HG03108 (cell line): ENCODE measurements around the gene SLC8A2.

Source experiments
- ATAC-seq: cut with Tn5 transposase; IDR thresholded peaks from one replicate; pipeline ENCODE4 v1.9.1; 2021; ENCODE audit warnings: moderate library complexity; ENCODE audit not compliant: unreplicated experiment

SLC8A2 gene, protein sequence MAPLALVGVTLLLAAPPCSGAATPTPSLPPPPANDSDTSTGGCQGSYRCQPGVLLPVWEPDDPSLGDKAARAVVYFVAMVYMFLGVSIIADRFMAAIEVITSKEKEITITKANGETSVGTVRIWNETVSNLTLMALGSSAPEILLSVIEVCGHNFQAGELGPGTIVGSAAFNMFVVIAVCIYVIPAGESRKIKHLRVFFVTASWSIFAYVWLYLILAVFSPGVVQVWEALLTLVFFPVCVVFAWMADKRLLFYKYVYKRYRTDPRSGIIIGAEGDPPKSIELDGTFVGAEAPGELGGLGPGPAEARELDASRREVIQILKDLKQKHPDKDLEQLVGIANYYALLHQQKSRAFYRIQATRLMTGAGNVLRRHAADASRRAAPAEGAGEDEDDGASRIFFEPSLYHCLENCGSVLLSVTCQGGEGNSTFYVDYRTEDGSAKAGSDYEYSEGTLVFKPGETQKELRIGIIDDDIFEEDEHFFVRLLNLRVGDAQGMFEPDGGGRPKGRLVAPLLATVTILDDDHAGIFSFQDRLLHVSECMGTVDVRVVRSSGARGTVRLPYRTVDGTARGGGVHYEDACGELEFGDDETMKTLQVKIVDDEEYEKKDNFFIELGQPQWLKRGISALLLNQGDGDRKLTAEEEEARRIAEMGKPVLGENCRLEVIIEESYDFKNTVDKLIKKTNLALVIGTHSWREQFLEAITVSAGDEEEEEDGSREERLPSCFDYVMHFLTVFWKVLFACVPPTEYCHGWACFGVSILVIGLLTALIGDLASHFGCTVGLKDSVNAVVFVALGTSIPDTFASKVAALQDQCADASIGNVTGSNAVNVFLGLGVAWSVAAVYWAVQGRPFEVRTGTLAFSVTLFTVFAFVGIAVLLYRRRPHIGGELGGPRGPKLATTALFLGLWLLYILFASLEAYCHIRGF

DNA sequence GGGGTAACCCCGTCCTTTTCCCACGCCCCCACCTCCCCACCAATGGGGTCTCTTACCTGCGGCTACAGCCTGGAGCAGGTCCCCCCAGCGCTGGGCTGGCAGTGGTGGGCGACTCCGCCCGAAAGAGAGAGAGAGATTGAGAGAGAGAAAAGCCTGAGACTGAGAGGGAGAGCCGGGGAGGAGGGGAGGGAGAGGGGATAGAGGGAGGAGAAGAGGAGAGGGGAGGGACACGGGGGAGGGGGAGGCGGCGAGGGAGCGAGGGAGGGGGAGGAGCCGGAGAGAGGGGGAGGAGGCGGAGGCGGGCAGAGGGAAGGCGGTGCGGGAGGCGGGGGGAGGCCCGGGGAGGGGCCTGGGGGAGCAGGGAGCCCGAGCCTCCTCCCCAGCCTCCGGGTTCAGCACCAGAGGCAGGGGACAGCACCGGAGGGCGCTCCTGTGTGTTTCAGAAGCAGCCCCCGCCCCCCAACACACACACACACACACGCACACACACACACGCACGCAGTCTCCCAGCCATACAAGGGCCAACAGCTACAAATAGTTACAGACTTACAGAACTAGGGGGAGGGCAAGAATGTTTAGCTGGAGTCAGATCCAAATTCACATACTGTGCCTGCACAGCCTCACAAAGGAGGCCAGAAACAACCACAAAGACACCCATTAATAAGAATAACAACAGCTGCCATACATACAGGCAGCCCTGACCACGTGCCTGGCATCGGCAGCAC is at the start of gene SLC8A2:
TSS of gene SLC8A2 (minus strand) at position 161 of the 725 bp plus-strand sequence. CDS start 5,490 bp downstream, outside the sequence.
- no peak for ATAC-seq

DNA sequence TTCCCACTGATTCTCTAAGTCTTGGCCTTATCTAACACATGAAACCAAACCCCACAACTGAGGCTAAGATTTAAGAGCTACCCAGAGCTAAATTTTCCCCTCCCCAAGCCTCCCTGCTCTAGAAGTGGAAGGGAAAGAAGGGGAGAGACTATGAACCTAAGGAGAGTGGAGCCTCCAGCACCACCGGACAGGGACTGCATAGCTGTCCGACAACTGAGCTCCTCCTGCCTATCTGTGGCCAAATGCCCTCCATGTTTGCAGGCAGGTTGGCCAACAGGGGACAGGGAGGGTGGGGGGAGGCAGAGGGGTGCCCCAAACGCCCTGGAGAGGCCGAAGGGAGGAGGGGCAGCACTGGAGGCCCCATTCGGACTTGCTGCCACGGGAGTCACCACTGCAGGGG is 49.1 kb upstream of the SLC8A2 start:
- no peak for ATAC-seq

DNA sequence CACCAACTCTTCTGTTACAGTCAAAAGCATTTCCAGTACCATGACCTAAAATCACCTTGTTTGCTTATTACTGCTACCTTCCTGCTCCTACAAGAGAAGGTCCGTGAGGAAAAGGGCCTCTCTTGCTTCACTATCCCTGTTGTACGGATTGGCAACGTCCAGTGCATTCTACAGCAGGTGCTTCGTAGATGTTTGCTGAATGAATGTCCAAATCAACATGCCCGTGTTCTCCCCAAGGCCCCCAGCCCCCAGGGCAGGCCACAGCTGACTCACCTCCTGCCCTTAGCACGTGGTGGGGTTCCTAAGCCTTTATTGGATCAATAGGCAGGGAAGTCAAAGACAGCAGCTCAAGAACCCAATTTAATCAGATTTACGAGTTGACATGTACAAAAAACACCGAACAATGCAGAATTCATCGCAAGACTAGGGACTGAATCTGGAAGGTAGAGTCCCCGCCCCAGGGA is 48.7 kb upstream of the SLC8A2 start:
- no peak for ATAC-seq

DNA sequence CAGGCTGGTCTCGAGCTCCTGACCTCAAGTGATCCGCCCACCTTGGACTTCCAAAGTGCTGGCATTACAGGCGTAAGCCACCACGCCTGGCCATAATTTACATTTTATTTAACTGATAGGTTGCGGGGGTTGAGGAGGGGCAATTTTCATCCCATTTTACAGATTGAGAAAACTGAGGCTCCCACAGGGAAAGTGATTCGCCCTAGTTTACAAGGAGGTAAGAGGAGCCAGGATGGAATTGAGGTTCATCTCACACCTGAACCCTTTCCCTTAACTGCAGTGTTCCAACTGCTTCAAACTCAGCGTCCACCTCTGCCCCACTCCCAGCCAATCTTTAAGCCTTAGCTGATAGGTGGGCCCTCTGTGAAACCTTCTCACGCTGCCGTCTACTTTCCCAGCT is 47.2 kb upstream of the SLC8A2 start:
- no peak for ATAC-seq

DNA sequence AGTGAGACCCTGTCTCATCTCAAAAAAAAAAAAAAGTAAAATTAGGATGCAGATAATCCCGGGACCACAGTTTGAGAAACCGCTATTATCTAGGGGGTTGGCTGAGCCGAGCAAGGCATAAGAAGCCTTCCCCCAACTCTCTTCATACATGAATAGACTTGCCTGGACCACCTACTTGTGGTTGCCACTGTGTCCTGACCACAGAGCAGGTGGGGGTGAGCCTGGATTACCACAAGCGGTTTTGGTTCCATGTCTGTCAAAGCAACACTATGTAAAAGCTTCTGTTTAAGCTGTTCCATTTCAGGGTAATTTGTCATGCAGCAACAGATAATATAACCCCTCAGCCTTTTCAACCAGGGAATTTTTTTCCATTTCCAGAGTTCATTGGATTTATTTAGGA is 46.4 kb upstream of the SLC8A2 start:
- no peak for ATAC-seq

DNA sequence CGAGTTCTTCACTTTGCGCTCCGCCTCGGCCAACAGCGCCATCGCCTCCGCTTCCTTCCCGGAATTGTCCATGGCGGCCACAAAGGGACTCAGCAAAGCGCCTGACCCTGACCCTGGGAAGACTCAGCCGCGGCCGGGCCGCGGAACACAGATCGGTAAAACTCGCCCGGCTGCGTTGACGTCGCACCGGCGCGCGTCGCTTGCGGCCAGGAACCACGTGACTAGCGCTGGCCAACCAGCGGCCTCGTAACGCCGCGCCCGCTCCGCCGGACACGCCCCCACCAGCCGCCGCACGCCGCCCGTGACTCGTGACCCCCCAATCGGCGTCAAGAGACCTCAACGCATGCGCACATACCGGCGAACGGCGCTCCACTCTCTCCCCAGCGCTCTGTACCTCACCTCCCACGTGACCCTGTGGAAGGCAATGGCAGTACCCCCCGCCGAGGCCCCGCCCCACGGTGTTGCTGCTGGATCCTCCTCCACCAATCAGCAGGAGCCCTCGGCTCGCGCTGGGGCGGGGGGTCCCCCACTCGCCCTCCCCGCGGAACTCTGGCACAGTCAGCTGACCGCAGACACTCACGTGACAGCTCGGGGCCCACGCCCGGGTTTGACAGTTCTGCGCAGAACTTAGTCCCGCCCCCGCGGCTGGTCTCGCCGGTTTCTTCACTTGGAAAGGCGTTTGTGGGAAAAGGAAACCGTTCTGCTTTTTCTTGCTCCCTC is 43.3 kb upstream of the SLC8A2 start, which contains the start of gene NAPA:
TSS of gene NAPA (minus strand) at position 195 of the 720 bp plus-strand sequence. CDS start at position 72, 123 bp downstream.
- peak; percentile 80 for ATAC-seq

DNA sequence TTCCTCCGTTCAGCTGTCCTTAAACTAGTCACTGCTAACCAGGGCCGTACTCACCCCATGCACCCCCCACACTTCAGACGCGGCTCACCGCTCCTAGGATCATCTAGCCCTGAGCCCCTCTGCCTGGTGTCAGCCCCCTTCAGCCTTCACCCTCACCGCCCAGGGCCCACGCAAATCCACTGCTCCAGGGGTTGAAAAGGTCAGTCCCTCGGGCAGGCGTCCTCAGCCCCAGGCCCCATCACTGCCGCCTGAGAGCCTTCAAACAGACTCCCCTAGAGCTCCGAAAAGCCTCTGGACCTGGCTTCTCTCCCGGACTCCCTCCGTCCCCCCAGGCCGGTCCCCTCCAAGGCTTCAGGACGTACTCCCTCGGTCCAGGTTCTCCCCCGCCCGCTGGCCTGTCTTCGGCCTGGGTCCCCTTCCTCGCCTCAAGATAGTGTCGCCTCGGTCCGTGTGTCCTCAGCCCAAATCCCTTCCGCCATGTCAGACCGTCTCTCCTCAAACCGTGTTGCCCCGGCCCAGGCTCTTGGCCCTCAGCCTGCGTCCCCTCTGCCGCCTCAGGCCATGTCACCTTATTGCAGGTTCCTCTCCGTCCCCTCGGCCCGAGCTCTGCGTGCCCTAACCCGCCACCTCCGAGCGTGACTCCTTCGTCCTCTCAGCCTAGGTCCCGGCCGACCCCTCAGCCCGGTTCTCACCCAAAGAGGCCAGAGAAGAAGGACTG is 42.6 kb upstream of the SLC8A2 start:
- no peak for ATAC-seq

DNA sequence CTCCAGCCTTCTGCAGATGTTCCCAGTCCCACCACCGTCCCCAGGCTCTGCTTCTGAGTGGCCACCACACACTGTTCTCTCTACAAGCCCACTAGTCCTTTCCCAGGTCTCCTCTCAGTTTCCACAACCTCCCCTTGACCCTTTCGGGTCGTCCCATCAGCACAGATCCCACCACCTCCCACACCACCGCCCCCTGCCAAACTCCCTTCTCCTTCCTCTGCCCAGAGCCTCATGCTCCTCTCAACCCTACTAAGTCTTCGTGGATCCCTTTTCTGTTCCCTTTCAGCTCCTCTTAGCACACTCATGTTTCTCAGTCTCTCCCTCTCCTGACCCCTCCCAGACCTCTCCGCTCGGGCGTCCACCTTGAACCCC is 41.2 kb upstream of the SLC8A2 start:
- ATAC-seq: no peak

DNA sequence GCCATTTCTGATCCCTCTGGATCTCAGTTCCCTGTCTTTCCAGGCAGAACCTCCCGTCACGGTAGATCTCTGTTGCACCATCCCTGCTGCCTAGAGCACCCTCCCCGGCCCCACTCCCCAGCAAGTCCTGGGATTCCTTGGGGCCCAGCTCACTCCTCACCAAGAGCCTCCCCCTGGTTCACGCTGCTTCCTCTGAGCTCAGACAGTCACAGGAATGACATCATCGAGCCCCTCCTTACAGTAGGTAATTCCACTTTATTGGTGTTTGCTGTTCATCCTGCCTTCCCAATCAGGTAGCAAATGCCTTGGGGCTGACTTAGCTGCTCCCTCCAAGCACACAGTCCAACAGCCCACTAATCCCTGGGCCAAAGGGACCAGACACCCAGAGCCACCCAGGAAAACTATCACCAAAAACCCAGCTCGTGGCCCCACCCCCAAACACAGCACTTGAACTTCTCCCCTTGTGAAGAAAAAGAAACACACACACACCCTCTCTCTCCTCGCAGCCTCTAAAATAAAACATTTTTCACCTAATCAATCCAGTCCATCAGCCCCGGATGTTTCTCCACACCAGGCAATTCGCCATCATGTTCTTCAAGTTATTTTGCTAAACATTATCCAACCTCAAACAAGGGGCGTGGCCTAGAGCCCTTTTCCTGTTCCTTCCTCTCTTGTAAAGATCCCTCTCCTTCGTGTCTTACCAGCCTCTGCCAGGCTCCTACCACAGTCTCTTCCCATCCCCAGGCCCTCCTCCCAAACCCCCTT is 40.7 kb upstream of the SLC8A2 start:
- ATAC-seq: no peak

DNA sequence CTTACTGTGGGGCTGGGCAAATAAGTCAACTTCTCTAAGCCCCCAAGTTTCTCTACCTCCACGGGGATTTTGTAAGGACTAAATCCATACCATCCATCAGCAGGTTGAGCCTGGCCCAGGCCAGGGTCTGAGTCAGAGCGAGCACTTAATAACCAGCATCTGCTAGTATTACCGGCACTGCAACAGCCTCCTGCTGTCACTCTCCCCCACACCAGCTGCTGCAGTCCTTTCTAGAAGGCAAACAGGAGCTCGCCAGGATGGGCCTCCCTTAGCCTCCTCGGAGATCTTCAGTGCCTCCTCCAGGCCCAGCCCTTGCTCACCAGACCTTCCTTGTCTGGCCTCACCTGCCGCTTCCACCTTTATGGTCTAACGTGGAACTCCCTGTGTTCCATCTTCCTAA is 40.0 kb upstream of the SLC8A2 start:
- ATAC-seq: no peak

DNA sequence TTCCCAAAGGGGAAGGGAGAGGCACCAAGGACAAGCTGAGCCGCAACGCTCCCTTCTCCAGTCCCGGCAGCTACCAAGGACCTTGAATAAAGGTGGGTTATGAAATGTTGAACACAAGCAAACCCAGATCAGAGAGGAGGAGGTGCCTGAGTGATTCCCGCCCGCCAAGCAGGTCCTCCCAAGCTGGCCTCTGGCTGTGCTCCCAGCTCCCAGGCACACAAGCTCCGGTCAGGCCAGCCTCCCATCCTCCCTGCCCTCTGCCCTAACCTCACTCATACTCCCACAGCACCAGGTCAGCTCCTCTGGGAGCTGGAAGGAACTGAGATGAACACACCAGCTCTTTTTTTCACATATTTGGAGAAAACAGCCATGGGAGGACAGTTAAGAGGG is 39.4 kb upstream of the SLC8A2 start:
- ATAC-seq: no peak

DNA sequence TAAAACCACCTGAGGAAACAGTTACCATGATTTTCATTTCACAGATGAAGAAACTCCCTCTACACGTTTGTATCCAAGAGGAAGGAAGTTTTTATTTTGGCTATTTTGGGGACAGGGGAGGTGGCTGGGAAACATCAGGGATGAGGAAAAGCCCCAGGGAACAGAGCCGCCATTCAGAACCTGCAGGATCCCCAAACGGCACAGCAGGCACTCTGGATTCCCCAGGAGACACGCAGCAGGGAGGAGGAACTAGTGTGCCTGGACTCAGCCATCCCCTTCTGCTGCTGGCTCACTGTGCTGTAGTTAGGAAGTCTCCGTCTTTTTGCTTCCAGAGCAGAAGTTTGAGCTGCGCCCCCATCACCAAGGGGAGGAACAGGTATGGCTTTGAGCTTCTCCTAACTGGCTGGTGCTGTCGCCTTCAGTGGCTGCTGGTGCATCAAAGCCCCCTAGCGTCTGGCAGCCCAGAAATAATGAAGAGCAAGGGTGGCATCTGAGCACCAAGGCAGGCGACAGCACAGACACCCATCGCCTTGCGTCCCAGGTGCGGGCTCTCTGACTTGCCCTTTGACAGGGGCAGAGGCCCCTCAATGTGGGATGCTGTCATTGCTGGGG is 38.9 kb upstream of the SLC8A2 start:
- ATAC-seq: no peak

DNA sequence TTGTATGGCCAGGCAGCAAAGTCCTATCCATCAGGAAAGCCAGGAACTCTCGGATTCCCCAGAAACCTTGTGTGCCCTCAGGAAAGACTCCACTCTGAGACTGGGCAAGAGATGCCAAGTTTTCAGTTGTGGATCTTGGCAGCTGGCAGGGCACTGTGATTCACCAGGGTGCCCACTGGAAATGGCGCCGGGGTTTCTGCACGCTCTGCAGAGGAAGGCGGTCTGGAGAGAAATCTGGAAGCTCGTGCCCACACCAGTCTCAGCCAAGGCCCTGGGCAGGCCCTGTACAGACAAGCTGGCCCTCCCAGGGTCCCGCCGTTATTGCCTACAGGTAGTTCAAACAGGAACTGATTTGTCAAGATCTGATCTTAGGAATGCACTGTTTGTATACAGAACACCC is 38.3 kb upstream of the SLC8A2 start:
- no peak for ATAC-seq

DNA sequence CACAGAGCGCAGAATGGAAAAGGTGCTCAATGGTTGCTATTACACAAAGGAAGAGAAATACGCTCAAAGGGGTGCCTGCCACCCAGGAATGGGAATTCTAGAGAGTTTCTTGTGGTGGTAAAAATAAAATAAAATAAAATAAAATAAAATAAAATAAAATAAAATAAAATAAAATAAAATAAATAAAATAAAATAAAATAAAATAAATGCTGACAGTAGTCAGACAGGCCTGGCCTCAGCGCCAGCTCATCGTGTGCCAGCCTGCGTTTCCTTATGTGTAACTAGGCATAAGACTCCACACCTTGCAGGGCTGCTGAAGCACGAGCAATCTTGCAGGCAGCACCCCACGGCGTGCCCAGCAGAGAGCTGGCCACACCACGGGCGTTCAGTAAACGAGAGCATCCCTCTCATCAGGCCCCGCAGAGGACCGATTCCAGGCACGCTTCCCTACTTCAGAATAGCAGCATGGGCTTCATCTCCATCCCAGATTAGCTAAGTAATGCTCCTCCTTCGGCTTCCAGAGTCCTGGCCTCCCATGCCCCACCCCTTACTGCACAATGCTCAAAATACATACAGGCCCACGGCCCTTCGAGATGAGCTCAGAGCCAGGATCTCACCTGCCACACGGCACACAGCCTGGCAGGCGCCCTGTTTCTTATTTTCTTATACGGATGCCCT is 37.6 kb upstream of the SLC8A2 start:
- ATAC-seq: no peak

DNA sequence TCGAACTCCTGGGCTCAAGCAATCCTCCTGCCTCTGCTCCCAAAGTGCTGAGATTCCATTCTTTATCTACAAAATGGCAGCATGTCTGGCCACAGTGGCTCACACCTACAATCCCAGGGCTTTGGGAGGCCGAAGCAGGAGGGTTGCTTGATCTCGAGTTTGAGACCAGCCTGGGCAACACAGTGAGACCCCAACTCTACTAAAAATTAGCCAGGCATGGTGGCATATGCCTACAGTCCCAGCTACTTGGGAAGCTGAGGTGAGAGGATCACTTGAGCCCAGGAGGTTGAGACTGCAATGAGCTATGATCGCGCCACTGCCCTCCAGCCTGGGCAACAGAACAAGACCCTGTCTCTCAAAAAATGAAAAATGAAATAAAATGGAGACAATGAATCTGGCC is 37.0 kb upstream of the SLC8A2 start:
- no peak for ATAC-seq

DNA sequence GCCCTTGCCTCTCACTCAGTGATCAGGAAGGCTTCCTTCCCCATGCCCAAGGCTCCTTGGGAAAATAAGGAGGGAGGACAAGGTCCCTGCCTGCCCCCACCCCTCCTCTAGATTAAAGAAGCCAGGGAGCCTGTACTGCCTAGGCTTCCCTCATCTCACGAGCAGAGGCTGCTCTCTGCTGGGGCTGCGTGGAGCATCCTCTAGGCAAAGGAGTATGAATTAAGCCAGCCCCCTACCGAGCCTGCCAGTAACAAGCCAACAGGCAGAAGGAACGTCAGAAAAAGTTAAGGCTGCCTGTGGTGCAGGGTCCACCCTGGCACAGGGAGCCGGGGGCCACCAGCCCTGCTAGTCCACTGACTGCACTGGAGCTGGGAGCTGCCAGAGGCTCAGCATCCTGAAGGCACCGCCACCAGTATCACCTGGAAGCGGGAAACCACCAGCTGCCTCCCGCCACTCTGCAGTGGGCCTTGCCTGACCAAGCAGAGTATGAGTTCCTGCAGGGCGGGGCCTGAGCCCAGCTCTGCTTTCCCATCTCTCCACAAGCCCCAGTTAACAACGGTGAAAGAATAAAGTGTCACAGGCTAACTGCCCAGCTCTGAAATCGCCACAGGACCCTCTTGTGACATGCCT is 36.3 kb upstream of the SLC8A2 start:
- no peak for ATAC-seq

DNA sequence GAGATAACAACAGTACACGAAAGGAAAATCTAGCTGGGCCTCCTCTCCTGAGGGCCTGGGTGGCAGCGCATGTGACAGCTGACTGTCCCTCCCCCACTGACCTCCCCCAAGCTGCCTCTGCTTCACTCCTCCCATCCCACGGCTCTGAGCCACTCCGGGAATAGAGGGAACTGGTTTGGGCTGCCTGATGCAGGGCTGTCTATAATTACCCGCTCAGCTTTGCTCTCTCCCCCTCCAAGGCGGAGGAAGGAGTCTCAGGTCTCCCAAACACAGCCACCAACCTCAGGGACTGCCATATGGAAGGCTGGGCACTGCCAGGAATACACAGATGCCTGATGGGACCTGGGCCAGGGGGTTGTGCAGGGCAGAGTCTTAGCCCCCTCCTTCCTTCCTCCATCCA is 35.3 kb upstream of the SLC8A2 start:
- no peak for ATAC-seq

DNA sequence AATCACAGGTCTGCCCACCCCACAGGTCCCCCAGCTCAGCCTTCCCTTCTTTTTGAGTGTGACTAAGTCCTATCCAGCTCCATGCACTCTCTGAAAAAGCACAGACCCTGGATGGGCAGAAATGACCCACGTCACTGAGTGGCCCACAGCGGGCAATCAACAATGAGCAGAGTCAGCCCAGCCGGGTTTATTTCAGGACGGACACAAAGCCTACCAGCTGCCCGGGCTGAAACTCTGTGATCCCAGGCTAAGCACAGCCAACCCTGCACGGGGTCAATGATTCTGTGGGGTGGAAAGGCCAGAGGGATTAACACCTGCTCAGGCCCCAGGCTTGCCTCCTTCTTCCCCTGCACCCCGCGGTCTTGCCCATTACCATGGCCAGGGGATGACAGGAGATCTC is 34.8 kb upstream of the SLC8A2 start:
- ATAC-seq: no peak
